Spleen (tissue), 7 donors: Measurements from ENCODE around the gene GARIN3.

Source experiments
- POLR2A ChIP-seq, 3 donors: fragments of 450-650 bp; IDR thresholded peaks; one replicate each; pipeline ENCODE4 v1.5.1; 2017; ENCODE audit warnings: antibody characterized with exemption in 3 of 3, mild to moderate bottlenecking in 1 of 3
- POLR2AphosphoS5 ChIP-seq, 3 donors: sonication (generic); formaldehyde crosslinking; IDR thresholded peaks; one replicate each; pipeline ENCODE4 v1.5.1; 2017; ENCODE audit warnings: antibody characterized with exemption in 3 of 3
- TF ChIP-seq, protein P1 (sequence below), 11 experiments: fragments of 200-600 bp in 7 of 11; fragments of 450-650 bp in 4 of 11; sonication (generic) in 4 of 11; IDR thresholded peaks in 8 of 11; conservative IDR thresholded peaks in 3 of 11; 1 replicate in 7 of 11; 2 replicates in 4 of 11; pipeline versions ENCODE4 v1.4.0 to v1.8.0; 2016 to 2021; ENCODE audit warnings: antibody characterized with exemption in 11 of 11, inconsistent platforms in 4 of 11, mild to moderate bottlenecking in 1 of 11
- donor health status: DM: no; HTN: no; CAD: no; lungs with moderate emphysema.
- donor health status: DM: no; HTN: no; CAD: no.
- donor health status: DM: no; HTN: no; CAD: no.

DNA sequence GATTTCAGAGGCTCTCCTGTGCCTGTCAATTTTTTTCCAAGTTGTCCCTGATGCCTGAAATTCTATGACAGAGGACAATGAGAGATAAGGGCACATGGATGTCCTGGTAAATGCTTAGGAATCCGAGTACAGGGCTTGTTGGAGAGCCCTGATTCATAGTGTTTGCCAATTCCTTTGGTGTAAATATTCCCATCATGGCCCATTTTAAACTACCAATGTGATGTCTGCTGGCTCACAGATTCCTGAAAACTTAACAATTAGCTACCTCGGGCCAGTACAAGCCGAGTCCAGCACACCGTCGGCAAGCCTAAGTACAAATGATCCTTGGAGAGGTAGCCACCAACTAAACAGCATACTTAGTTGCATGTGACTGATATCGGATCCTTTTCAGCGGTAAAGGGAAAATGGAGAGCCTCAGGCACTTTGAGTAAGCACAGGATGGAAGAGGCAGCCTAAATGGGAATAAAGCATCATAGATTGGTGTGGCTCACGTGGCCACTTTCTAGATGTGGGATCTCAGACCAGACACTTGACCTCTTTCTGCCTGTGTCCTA, 18.1 kb upstream of the GARIN3 start:
- no peak for TF ChIP-seq POLR2AphosphoS5 (IDR thresholded peaks at IDR 0.05)
- TF ChIP-seq POLR2A (IDR thresholded peaks at IDR 0.05), result no peak
- TF ChIP-seq, protein P1, sequence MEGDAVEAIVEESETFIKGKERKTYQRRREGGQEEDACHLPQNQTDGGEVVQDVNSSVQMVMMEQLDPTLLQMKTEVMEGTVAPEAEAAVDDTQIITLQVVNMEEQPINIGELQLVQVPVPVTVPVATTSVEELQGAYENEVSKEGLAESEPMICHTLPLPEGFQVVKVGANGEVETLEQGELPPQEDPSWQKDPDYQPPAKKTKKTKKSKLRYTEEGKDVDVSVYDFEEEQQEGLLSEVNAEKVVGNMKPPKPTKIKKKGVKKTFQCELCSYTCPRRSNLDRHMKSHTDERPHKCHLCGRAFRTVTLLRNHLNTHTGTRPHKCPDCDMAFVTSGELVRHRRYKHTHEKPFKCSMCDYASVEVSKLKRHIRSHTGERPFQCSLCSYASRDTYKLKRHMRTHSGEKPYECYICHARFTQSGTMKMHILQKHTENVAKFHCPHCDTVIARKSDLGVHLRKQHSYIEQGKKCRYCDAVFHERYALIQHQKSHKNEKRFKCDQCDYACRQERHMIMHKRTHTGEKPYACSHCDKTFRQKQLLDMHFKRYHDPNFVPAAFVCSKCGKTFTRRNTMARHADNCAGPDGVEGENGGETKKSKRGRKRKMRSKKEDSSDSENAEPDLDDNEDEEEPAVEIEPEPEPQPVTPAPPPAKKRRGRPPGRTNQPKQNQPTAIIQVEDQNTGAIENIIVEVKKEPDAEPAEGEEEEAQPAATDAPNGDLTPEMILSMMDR (IDR thresholded peaks at IDR 0.05 in 8 of 11, conservative IDR thresholded peaks at IDR 0.05 in 3 of 11), result no peak
